Spleen (tissue), 11 donors: ENCODE measurements around the gene WASL. TPM values are rescaled to one million over a fixed set of nuclear protein-coding genes. Genes with fewer than 3 reads are reported as not detected.

Experiments
- DNase-seq: peaks from one replicate; pipeline ENCODE4 v3.0.0-alpha.2; 2020
- H3K27ac ChIP-seq, 8 donors: fragments of 200-600 bp; sonication (generic) in 7 of 8; 1 replicate in 4 of 8; 2 replicates in 4 of 8; pipeline versions ENCODE4 v1.5.0 to v1.8.0; 2016 to 2021; ENCODE audit warnings: inconsistent platforms in 4 of 8, mild to moderate bottlenecking in 4 of 8, moderate library complexity in 1 of 8
- H3K27me3 ChIP-seq, 7 donors: fragments of 200-600 bp; sonication (generic) in 6 of 7; replicated peaks in 1 of 7; 1 replicate in 4 of 7; 2 replicates in 3 of 7; pipeline versions ENCODE4 v1.5.0 to v1.8.0; 2016 to 2021; ENCODE audit warnings: inconsistent platforms in 3 of 7, mild to moderate bottlenecking in 1 of 7
- H3K36me3 ChIP-seq, 6 donors: fragments of 200-600 bp; sonication (generic) in 5 of 6; 1 replicate in 4 of 6; 2 replicates in 2 of 6; pipeline versions ENCODE4 v1.5.0 to v1.8.0; 2016 to 2021; ENCODE audit warnings: inconsistent platforms in 2 of 6
- H3K4me1 ChIP-seq, 6 donors: fragments of 200-600 bp; sonication (generic) in 5 of 6; 1 replicate in 3 of 6; 2 replicates in 3 of 6; pipeline versions ENCODE4 v1.5.0 to v1.8.0; 2016 to 2021; ENCODE audit warnings: inconsistent platforms in 3 of 6
- H3K4me3 ChIP-seq, 8 donors: fragments of 200-600 bp; sonication (generic) in 7 of 8; 1 replicate in 4 of 8; 2 replicates in 4 of 8; pipeline versions ENCODE4 v1.5.0 to v1.8.0; 2016 to 2021; ENCODE audit warnings: inconsistent platforms in 4 of 8, mild to moderate bottlenecking in 4 of 8, moderate library complexity in 2 of 8
- H3K9me3 ChIP-seq, 8 donors: fragments of 200-600 bp; sonication (generic) in 7 of 8; 1 replicate in 4 of 8; 2 replicates in 4 of 8; pipeline versions ENCODE4 v1.5.0 to v1.8.0; 2016 to 2021; ENCODE audit warnings: inconsistent platforms in 4 of 8
- POLR2A ChIP-seq, 3 donors: fragments of 450-650 bp; IDR thresholded peaks; one replicate each; pipeline ENCODE4 v1.5.1; 2017; ENCODE audit warnings: antibody characterized with exemption in 3 of 3, mild to moderate bottlenecking in 1 of 3
- POLR2AphosphoS5 ChIP-seq, 3 donors: sonication (generic); formaldehyde crosslinking; IDR thresholded peaks; one replicate each; pipeline ENCODE4 v1.5.1; 2017; ENCODE audit warnings: antibody characterized with exemption in 3 of 3
- WGBS, 5 donors: extraction: QIAGEN DNeasy Blood & Tissue Kit in 3 of 5; methylation state at CpG; one replicate each; pipeline versions ENCODE4 v1.1.5 to v1.1.7; 2013 to 2018; 5-methylcytosine and 5-hydroxymethylcytosine counted together
- intact Hi-C: fragments of 100-400 bp; cut with DNase I; formaldehyde crosslinking; loops from one replicate; pipeline ENCODE4 v1.15.0; 2023; ENCODE audit warnings: low total_unique reads
- polyA plus RNA-seq, 3 donors: library from polyadenylated mRNA; stranded (reverse); fragments of 200-250 nt; gene quantifications; one replicate each; pipeline ENCODE4 v1.2.1, GENCODE V29; 2013
- total RNA-seq, 7 donors: library from RNA; depleted of rRNA in 3 of 7; stranded (reverse); fragments of >200 nt in 3 of 7; fragmentation: NEBNext Ultra II Directional in 4 of 7; extraction: Animal tissue kit (Norgen Biotek cat#: 25700) in 4 of 7; gene quantifications; one replicate each; pipeline versions ENCODE4 v1.1.0 to v1.2.1, GENCODE V29; 2016 to 2021
- TF ChIP-seq, protein P1 (sequence below), 11 experiments: fragments of 200-600 bp in 7 of 11; fragments of 450-650 bp in 4 of 11; sonication (generic) in 4 of 11; IDR thresholded peaks in 8 of 11; conservative IDR thresholded peaks in 3 of 11; 1 replicate in 7 of 11; 2 replicates in 4 of 11; pipeline versions ENCODE4 v1.4.0 to v1.8.0; 2016 to 2021; ENCODE audit warnings: antibody characterized with exemption in 11 of 11, inconsistent platforms in 4 of 11, mild to moderate bottlenecking in 1 of 11
- donor health status: healthy with polysubstance abuse.
- donor health status: DM: no; HTN: no; CAD: no; lungs with moderate emphysema.
- donor health status: DM: no; HTN: no; CAD: no.
- donor health status: Bipolar disorder and iron deficiency.
- donor health status: healthy.
- donor health status: DM: no; HTN: no; CAD: no.
- donor health status: DM: yes; HTN: yes; CAD: no.

The WASL gene
- total and polyA plus RNA-seq, 10 donors = 5.3 to 31.0 (median 26.3) TPM

DNA sequence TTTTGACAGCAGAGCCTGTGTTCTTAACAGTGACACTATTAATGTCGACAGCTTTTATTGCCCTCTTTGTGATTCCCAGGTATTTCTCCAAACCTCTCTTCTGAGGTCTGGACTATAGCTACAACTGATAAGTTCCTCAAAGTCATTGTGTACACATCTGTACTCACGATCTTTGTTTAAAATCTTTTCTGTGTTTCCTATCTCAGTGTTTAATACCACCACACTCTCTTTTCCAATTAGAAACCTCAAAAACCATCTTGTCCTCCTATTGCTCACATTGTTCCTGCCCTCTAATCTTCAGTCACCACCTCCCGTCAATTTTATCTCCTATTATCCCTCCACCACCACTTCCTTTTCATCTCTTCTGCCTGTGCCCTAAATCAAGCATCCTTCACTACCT, 12.9 kb upstream of the WASL start:
- peaks cover 0 to 17% (median 3%) of the 10 kb centered on the region in 6 donors for H3K4me1 ChIP-seq
- H3K27ac ChIP-seq = no peak overlapping the region
- H3K27me3 ChIP-seq = no peaks in the 10 kb centered on the region
- no peak for DNase-seq
- intact Hi-C loops = no loop called here
- H3K9me3 ChIP-seq = peaks cover 0 to 7% (median 0%) of the 10 kb centered on the region in 8 donors
- no peak overlapping the region for H3K4me3 ChIP-seq
- 44 to 62% (median 46%) methylated on average over 3 of the region's 3 CpGs for WGBS, 5 donors
- TF ChIP-seq POLR2A (IDR thresholded peaks at IDR 0.05) = no peak
- TF ChIP-seq, protein P1, sequence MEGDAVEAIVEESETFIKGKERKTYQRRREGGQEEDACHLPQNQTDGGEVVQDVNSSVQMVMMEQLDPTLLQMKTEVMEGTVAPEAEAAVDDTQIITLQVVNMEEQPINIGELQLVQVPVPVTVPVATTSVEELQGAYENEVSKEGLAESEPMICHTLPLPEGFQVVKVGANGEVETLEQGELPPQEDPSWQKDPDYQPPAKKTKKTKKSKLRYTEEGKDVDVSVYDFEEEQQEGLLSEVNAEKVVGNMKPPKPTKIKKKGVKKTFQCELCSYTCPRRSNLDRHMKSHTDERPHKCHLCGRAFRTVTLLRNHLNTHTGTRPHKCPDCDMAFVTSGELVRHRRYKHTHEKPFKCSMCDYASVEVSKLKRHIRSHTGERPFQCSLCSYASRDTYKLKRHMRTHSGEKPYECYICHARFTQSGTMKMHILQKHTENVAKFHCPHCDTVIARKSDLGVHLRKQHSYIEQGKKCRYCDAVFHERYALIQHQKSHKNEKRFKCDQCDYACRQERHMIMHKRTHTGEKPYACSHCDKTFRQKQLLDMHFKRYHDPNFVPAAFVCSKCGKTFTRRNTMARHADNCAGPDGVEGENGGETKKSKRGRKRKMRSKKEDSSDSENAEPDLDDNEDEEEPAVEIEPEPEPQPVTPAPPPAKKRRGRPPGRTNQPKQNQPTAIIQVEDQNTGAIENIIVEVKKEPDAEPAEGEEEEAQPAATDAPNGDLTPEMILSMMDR (IDR thresholded peaks at IDR 0.05 in 8 of 11, conservative IDR thresholded peaks at IDR 0.05 in 3 of 11) = no peak
- no peak for TF ChIP-seq POLR2AphosphoS5 (IDR thresholded peaks at IDR 0.05)
- no peaks in the 10 kb centered on the region for H3K36me3 ChIP-seq

DNA sequence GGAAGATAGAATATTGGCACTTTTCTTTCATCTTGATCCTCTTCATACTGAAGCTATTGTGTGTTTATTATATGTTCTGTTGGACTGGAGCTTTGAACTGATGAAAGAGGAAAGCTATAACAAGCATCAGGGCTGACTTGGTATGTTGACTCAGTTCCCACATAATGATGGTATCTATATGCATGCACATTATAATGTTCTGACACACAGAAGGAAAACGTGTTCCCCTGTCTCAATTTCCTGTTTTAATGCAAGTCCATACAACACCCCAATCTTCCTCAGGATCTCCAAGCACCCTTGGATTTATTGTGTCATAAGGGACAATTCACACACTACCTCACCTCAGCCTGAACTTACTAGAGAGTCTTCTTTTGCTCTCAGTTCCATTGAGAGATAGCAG, 8.3 kb upstream of the WASL start:
- no peaks in the 10 kb centered on the region for H3K27me3 ChIP-seq
- peaks cover 0 to 24% (median 5%) of the 10 kb centered on the region in 6 donors for H3K4me1 ChIP-seq
- H3K27ac ChIP-seq = peak overlapping the region in 6 of 8 donors; percentile 44 to 72 (median 69)
- intact Hi-C loops = no loop called here
- H3K9me3 ChIP-seq = no peaks in the 10 kb centered on the region
- H3K36me3 ChIP-seq = no peaks in the 10 kb centered on the region
- 19 to 56% (median 25%) methylated on average over 1 of the region's 1 CpG for WGBS, 5 donors
- no peak for DNase-seq
- no peak for TF ChIP-seq POLR2A (IDR thresholded peaks at IDR 0.05)
- TF ChIP-seq POLR2AphosphoS5 (IDR thresholded peaks at IDR 0.05) = no peak
- TF ChIP-seq, protein P1 (IDR thresholded peaks at IDR 0.05 in 8 of 11, conservative IDR thresholded peaks at IDR 0.05 in 3 of 11) = no peak
- no peak overlapping the region for H3K4me3 ChIP-seq

DNA sequence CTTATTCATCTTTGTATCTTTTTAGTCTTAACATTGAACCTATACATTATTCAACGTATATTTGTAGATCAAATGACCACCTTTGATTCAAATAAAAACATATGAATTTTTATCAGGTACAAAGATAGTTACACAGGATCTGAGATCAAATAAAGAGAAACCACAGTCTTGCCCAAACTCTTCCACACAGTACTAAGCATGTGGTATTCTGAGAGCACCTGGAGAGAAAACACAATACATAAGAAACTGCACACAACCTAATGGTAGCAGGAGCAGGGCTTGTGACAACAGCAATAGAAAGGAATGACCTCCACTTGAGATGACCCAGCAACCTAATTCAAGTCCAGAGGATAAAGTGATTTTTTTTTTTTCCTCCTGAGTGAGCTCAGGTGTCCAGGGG, 6.5 kb upstream of the WASL start:
- H3K4me3 ChIP-seq = no peak overlapping the region
- H3K9me3 ChIP-seq = no peaks in the 10 kb centered on the region
- TF ChIP-seq, protein P1 (IDR thresholded peaks at IDR 0.05 in 8 of 11, conservative IDR thresholded peaks at IDR 0.05 in 3 of 11) = no peak
- no peak for TF ChIP-seq POLR2A (IDR thresholded peaks at IDR 0.05)
- no peak for TF ChIP-seq POLR2AphosphoS5 (IDR thresholded peaks at IDR 0.05)
- peaks cover 0 to 42% (median 12%) of the 10 kb centered on the region in 6 donors for H3K4me1 ChIP-seq
- no peak for DNase-seq
- no peak overlapping the region for H3K27ac ChIP-seq
- 74 to 88% (median 83%) methylated on average over 1 of the region's 1 CpG for whole genome bisulfite sequencing, 5 donors
- H3K27me3 ChIP-seq = no peaks in the 10 kb centered on the region
- intact Hi-C loops = no loop called here
- H3K36me3 ChIP-seq = no peaks in the 10 kb centered on the region

DNA sequence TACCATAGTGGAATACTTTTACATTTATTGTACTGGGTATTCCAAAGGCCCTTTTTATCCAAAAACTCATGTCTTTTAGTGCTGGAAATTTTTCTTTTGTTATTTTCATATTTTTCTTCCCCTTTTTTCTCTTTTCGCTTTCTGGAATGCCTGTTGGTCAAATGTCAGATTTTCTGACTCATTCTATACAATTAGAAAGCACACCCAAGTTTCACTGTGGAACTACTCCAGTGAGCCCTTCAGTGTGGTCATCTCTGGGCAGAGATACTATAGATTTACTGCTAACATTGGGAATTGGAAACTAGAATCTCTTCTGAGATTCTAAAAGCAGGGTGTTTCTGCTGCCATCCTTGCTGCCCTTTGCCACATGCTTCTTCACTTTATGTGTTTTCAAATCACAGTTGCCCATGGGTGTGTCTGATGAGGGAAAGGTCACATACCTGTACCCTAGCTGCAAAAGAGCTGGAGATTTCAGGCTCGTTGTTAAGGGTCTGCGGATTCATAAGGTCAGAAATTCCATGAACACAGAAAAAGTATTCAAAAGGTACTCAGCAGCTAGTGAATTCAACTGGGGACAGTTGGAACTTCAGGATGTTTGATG, 5.6 kb upstream of the WASL start:
- TF ChIP-seq POLR2AphosphoS5 (IDR thresholded peaks at IDR 0.05) (no peak), POLR2A (IDR thresholded peaks at IDR 0.05) (no peak)
- TF ChIP-seq, protein P1 (IDR thresholded peaks at IDR 0.05 in 8 of 11, conservative IDR thresholded peaks at IDR 0.05 in 3 of 11) = no peak
- Histone ChIP-seq H3K9me3 (no peaks in the 10 kb centered on the region), H3K36me3 (no peaks in the 10 kb centered on the region), H3K4me1 (peaks cover 7 to 52% (median 21%) of the 10 kb centered on the region in 6 donors), H3K27ac (no peak overlapping the region), H3K4me3 (no peak overlapping the region), H3K27me3 (no peaks in the 10 kb centered on the region)
- intact Hi-C loops = no loop called here
- no peak for DNase-seq
- 89 to 95% (median 92%) methylated on average over 3 of the region's 3 CpGs for WGBS, 5 donors
